WTC11 (cell line): ENCODE measurements around the gene HOXB3. TPM values are rescaled to one million over a fixed set of nuclear protein-coding genes. Genes with fewer than 3 reads are reported as not detected.

ENCODE experiments used
- ATAC-seq: fragments of 200-7000 bp; cut with Tn5 transposase; 2 replicates; pipeline ENCODE4 v1.10.0; 2021; ENCODE audit warnings: mild to moderate bottlenecking, moderate library complexity
- CTCF ChIA-PET: fragments of 300-600 bp; sonication (Branson Sonifier 250); formaldehyde crosslinking; loops from one replicate; lab custom pipeline; 2021; ENCODE audit warnings: antibody characterized with exemption; lab: Charles Lee
- POLR2A ChIA-PET: fragments of 350-600 bp; sonication (Branson Sonifier 250); formaldehyde crosslinking; loops from one replicate; lab custom pipeline; 2021; ENCODE audit warnings: antibody characterized with exemption; lab: Charles Lee
- DNase-seq: peaks from one replicate; pipeline ENCODE4 v3.0.0; 2021; ENCODE audit warnings: low spot score
- H3K27ac Mint-ChIP-seq: 2 replicates; pipeline ENCODE4 v1.8.0; 2021; ENCODE audit warnings: mixed read lengths
- H3K27me3 Mint-ChIP-seq: 2 replicates; pipeline ENCODE4 v1.8.0; 2021; ENCODE audit warnings: low read depth, mild to moderate bottlenecking, moderate library complexity, mixed read lengths
- H3K36me3 Mint-ChIP-seq: 2 replicates; pipeline ENCODE4 v1.8.0; 2021; ENCODE audit warnings: mixed read lengths
- H3K4me1 Mint-ChIP-seq: 2 replicates; pipeline ENCODE4 v1.8.0; 2022; ENCODE audit warnings: mixed read lengths
- H3K4me3 Mint-ChIP-seq: 2 replicates; pipeline ENCODE4 v1.8.0; 2021; ENCODE audit warnings: mild to moderate bottlenecking, moderate library complexity, mixed read lengths
- H3K9me3 Mint-ChIP-seq: 2 replicates; pipeline ENCODE4 v1.8.0; 2021; ENCODE audit warnings: mixed read lengths
- ATF3 ChIP-seq: sonication (generic); formaldehyde crosslinking; conservative IDR thresholded peaks from 2 replicates; pipeline ENCODE4 v1.8.1; 2022; ENCODE audit warnings: mild to moderate bottlenecking, missing genetic modification reagents
- CBFB ChIP-seq: sonication (generic); formaldehyde crosslinking; IDR thresholded peaks from 2 replicates; pipeline ENCODE4 v1.8.1; 2022; ENCODE audit warnings: mild to moderate bottlenecking, low read depth, missing genetic modification reagents
- CREB1 ChIP-seq: sonication (generic); formaldehyde crosslinking; IDR thresholded peaks from 2 replicates; pipeline ENCODE4 v1.8.0; 2023; ENCODE audit warnings: mild to moderate bottlenecking, missing genetic modification reagents
- E2F4 ChIP-seq: sonication (generic); formaldehyde crosslinking; IDR thresholded peaks from 2 replicates; pipeline ENCODE4 v1.8.1; 2022; ENCODE audit warnings: low read depth, mild to moderate bottlenecking, moderate library complexity, missing genetic modification reagents, borderline replicate concordance
- E2F5 ChIP-seq: sonication (generic); formaldehyde crosslinking; IDR thresholded peaks from 2 replicates; pipeline ENCODE4 v1.8.1; 2022; ENCODE audit warnings: mild to moderate bottlenecking, moderate library complexity, missing genetic modification reagents
- EMX1 ChIP-seq: fragments of 250-450 bp; sonication (Bioruptor Pico); IDR thresholded peaks from 2 replicates; pipeline ENCODE4 v1.8.0; 2021; ENCODE audit warnings: mild to moderate bottlenecking
- GABPB1 ChIP-seq: sonication (generic); formaldehyde crosslinking; IDR thresholded peaks from 2 replicates; pipeline ENCODE4 v1.8.1; 2023; ENCODE audit warnings: mild to moderate bottlenecking, missing genetic modification reagents
- GRHL2 ChIP-seq: fragments of 250-450 bp; sonication (Bioruptor Pico); IDR thresholded peaks from 2 replicates; pipeline ENCODE4 v1.8.0; 2022; ENCODE audit warnings: mild to moderate bottlenecking, moderate library complexity; ENCODE audit not compliant: insufficient replicate concordance, severe bottlenecking
- IRF1 ChIP-seq: sonication (generic); formaldehyde crosslinking; IDR thresholded peaks from 2 replicates; pipeline ENCODE4 v1.8.0; 2023; ENCODE audit warnings: missing genetic modification reagents
- KAT7 ChIP-seq: sonication (generic); formaldehyde crosslinking; IDR thresholded peaks from 2 replicates; pipeline ENCODE4 v1.8.1; 2023; ENCODE audit warnings: missing genetic modification reagents, mild to moderate bottlenecking, borderline replicate concordance
- MXD4 ChIP-seq: fragments of 250-450 bp; sonication (Bioruptor Pico); IDR thresholded peaks from 2 replicates; pipeline ENCODE4 v1.8.0; 2021; ENCODE audit warnings: mild to moderate bottlenecking, moderate library complexity, borderline replicate concordance
- MYBL2 ChIP-seq: sonication (generic); formaldehyde crosslinking; IDR thresholded peaks from 2 replicates; pipeline ENCODE4 v1.8.1; 2023; ENCODE audit warnings: mild to moderate bottlenecking, moderate library complexity, missing genetic modification reagents
- NFATC4 ChIP-seq: fragments of 250-450 bp; sonication (Bioruptor Pico); IDR thresholded peaks from 2 replicates; pipeline ENCODE4 v1.9.0; 2021; ENCODE audit warnings: mild to moderate bottlenecking
- NFE2L1 ChIP-seq: sonication (generic); formaldehyde crosslinking; IDR thresholded peaks from 2 replicates; pipeline ENCODE4 v1.8.1; 2023; ENCODE audit warnings: missing genetic modification reagents
- NFYB ChIP-seq: sonication (generic); formaldehyde crosslinking; conservative IDR thresholded peaks from 2 replicates; pipeline ENCODE4 v1.8.0; 2022; ENCODE audit warnings: low read depth, missing genetic modification reagents
- NR3C1 ChIP-seq: sonication (generic); formaldehyde crosslinking; conservative IDR thresholded peaks from 2 replicates; pipeline ENCODE4 v1.8.1; 2023; ENCODE audit warnings: low read depth, mild to moderate bottlenecking, missing genetic modification reagents
- OVOL2 ChIP-seq: fragments of 250-450 bp; sonication (Bioruptor Pico); IDR thresholded peaks from 2 replicates; pipeline ENCODE4 v1.9.0; 2021; ENCODE audit warnings: mild to moderate bottlenecking, borderline replicate concordance
- PREB ChIP-seq: sonication (generic); formaldehyde crosslinking; IDR thresholded peaks from 2 replicates; pipeline ENCODE4 v1.8.1; 2022; ENCODE audit warnings: mild to moderate bottlenecking, missing genetic modification reagents, moderate library complexity, borderline replicate concordance
- TEAD1 ChIP-seq: sonication (generic); formaldehyde crosslinking; IDR thresholded peaks from 2 replicates; pipeline ENCODE4 v1.8.0; 2022; ENCODE audit warnings: mild to moderate bottlenecking, missing genetic modification reagents
- USF2 ChIP-seq: sonication (generic); formaldehyde crosslinking; IDR thresholded peaks from 2 replicates; pipeline ENCODE4 v1.8.1; 2023; ENCODE audit warnings: mild to moderate bottlenecking, missing genetic modification reagents, moderate library complexity
- ZMAT4 ChIP-seq: fragments of 250-450 bp; sonication (Bioruptor Pico); IDR thresholded peaks from 2 replicates; pipeline ENCODE4 v1.9.0; 2021; ENCODE audit warnings: mild to moderate bottlenecking
- ZNF416 ChIP-seq: fragments of 250-450 bp; sonication (Bioruptor Pico); IDR thresholded peaks from 2 replicates; pipeline ENCODE4 v1.9.0; 2021; ENCODE audit warnings: mild to moderate bottlenecking, inconsistent platforms
- ZNF532 ChIP-seq: fragments of 250-450 bp; sonication (Bioruptor Pico); IDR thresholded peaks from 2 replicates; pipeline ENCODE4 v1.9.0; 2021; ENCODE audit warnings: mild to moderate bottlenecking, borderline replicate concordance
- total RNA-seq: library from RNA; stranded (reverse); gene quantifications from 3 replicates; pipeline ENCODE4 v1.2.3, GENCODE V29; 2021

The HOXB3 gene
- total RNA-seq, 1 experiment from 2014 or later: 0.09 TPM

GRCh38 chr17:48624118-48624517 lies 34.1 kb upstream of the HOXB3 start:
- H3K4me1 Mint-ChIP-seq: peaks cover 20% of the 10 kb centered on the region
- TF ChIP-seq MXD4 (CRISPR knock-in tag) (no peak), TEAD1 (CRISPR knock-in tag) (no peak), PREB (CRISPR knock-in tag) (no peak), GRHL2 (no peak), KAT7 (CRISPR knock-in tag) (no peak)
- no peak overlapping the region for H3K27ac Mint-ChIP-seq
- H3K4me3 Mint-ChIP-seq: no peak overlapping the region
- CTCF ChIA-PET: interaction anchor here (1.3 to 3.5 kb wide), 3 partner anchors 12 to 31 kb away, joined by 3 to 54 read pairs (median 3); no protein-coding TSS in a partner anchor
- no peaks in the 10 kb centered on the region for H3K36me3 Mint-ChIP-seq
- H3K27me3 Mint-ChIP-seq: peaks cover 100% of the 10 kb centered on the region; the same call in 1 of the 2 replicates
- DNase-seq (no peak), ATAC-seq (no peak)
- POLR2A ChIA-PET: no interaction called here
- H3K9me3 Mint-ChIP-seq: no peaks in the 10 kb centered on the region

GRCh38 chr17:48623583-48623982 lies 33.5 kb upstream of the HOXB3 start:
- ChIA-PET POLR2A (no interaction called here), CTCF (interaction anchor here (1.1 to 4.1 kb wide), 5 partner anchors 13 to 395 kb away, joined by 3 to 27 read pairs (median 3); no protein-coding TSS in a partner anchor)
- peaks cover 24% of the 10 kb centered on the region for H3K4me1 Mint-ChIP-seq
- peaks cover 100% of the 10 kb centered on the region; the same call in 1 of the 2 replicates for H3K27me3 Mint-ChIP-seq
- no peak for ATAC-seq
- no peak for TF ChIP-seq E2F5 (CRISPR knock-in tag)
- TF ChIP-seq NFYB (CRISPR knock-in tag): no peak
- TF ChIP-seq CREB1 (CRISPR knock-in tag): no peak
- TF ChIP-seq MYBL2 (CRISPR knock-in tag): no peak
- TF ChIP-seq OVOL2 (CRISPR knock-in tag): no peak
- no peak for TF ChIP-seq E2F4
- TF ChIP-seq EMX1 (CRISPR knock-in tag): no peak
- no peak for TF ChIP-seq NR3C1 (CRISPR knock-in tag)
- TF ChIP-seq CBFB: no peak
- no peak for TF ChIP-seq NFE2L1 (CRISPR knock-in tag)
- TF ChIP-seq ZMAT4 (CRISPR knock-in tag): no peak
- no peak for TF ChIP-seq USF2
- TF ChIP-seq ZNF416 (CRISPR knock-in tag): no peak
- no peaks in the 10 kb centered on the region for H3K36me3 Mint-ChIP-seq
- no peaks in the 10 kb centered on the region for H3K9me3 Mint-ChIP-seq
- DNase-seq: no peak
- no peak overlapping the region for H3K27ac Mint-ChIP-seq
- no peak overlapping the region for H3K4me3 Mint-ChIP-seq

- no peak overlapping the region for H3K27ac Mint-ChIP-seq
- DNase-seq (no peak), ATAC-seq (no peak)
- H3K4me3 Mint-ChIP-seq: no peak overlapping the region
- CTCF ChIA-PET: interaction anchor here (1.1 to 4.1 kb wide), 6 partner anchors 14 to 394 kb away, joined by 3 to 27 read pairs (median 3); no protein-coding TSS in a partner anchor
- no peaks in the 10 kb centered on the region for H3K9me3 Mint-ChIP-seq
- peaks cover 29% of the 10 kb centered on the region for H3K4me1 Mint-ChIP-seq
- H3K27me3 Mint-ChIP-seq: peaks cover 100% of the 10 kb centered on the region; the same call in 1 of the 2 replicates
- no peaks in the 10 kb centered on the region for H3K36me3 Mint-ChIP-seq
- POLR2A ChIA-PET: no interaction called here
- TF ChIP-seq IRF1 (CRISPR knock-in tag) (no peak), ZNF532 (CRISPR knock-in tag) (no peak), GABPB1 (CRISPR knock-in tag) (no peak), ATF3 (no peak), NFATC4 (CRISPR knock-in tag) (no peak), CBFB (no peak)
Measured at GRCh38 chr17:48622857-48623256, 32.8 kb upstream of the HOXB3 start.
